ENCODE results near the gene WWOX. TPM values are rescaled to one million over a fixed set of nuclear protein-coding genes. Genes with fewer than 3 reads are reported as not detected.

Gene WWOX
- total and polyA plus RNA-seq, 2 of the 13 experiments (the other 11 are each of a cell fraction or from before 2014, with no cell fraction given) = 9.1 to 37.4 TPM

GRCh38 chr16:78235168-78235800, 135.8 kb downstream of the WWOX start (continued):
- TF ChIP-seq CREB3 (CRISPR knock-in tag; IDR thresholded peaks at IDR 0.05) (no peak), SP2 (CRISPR knock-in tag; IDR thresholded peaks at IDR 0.05) (no peak), ARID5B (CRISPR knock-in tag; IDR thresholded peaks at IDR 0.05) (peak; percentile 60; the same call in 1 of the 2 replicates), POGZ (CRISPR knock-in tag; IDR thresholded peaks at IDR 0.05) (peak; percentile 53; the same call in 1 of the 2 replicates), NFE2L1 (CRISPR knock-in tag; IDR thresholded peaks at IDR 0.05; ENCODE audit: borderline replicate concordance) (no peak), ZUFSP (CRISPR knock-in tag; IDR thresholded peaks at IDR 0.05; ENCODE audit: borderline replicate concordance) (no peak), PCBP1 (IDR thresholded peaks at IDR 0.05; ENCODE audit: borderline replicate concordance, low read depth, low read length) (no peak), YY1 (IDR thresholded peaks at IDR 0.05; ENCODE audit: insufficient read depth, insufficient replicate concordance, low read depth, low read length) (peak; percentile 33), ZNF414 (CRISPR knock-in tag; IDR thresholded peaks at IDR 0.05) (no peak), ZMYM4 (CRISPR knock-in tag; IDR thresholded peaks at IDR 0.05) (peak; percentile 74), KAT7 (CRISPR knock-in tag; IDR thresholded peaks at IDR 0.05; ENCODE audit: borderline replicate concordance) (no peak), ZNF674 (CRISPR knock-in tag; IDR thresholded peaks at IDR 0.05; ENCODE audit: low read depth) (no peak), ZIK1 (CRISPR knock-in tag; IDR thresholded peaks at IDR 0.05; ENCODE audit: borderline replicate concordance, low read depth) (no peak), CBX5 (CRISPR knock-in tag; IDR thresholded peaks at IDR 0.05; ENCODE audit: borderline replicate concordance) (no peak), KDM3A (CRISPR knock-in tag; IDR thresholded peaks at IDR 0.05; ENCODE audit: low read depth) (no peak), ZNF788 (CRISPR knock-in tag; IDR thresholded peaks at IDR 0.05; ENCODE audit: borderline replicate concordance) (peak; percentile 55; the same call in 1 of the 2 replicates)
- TF ChIP-seq, protein P1, sequence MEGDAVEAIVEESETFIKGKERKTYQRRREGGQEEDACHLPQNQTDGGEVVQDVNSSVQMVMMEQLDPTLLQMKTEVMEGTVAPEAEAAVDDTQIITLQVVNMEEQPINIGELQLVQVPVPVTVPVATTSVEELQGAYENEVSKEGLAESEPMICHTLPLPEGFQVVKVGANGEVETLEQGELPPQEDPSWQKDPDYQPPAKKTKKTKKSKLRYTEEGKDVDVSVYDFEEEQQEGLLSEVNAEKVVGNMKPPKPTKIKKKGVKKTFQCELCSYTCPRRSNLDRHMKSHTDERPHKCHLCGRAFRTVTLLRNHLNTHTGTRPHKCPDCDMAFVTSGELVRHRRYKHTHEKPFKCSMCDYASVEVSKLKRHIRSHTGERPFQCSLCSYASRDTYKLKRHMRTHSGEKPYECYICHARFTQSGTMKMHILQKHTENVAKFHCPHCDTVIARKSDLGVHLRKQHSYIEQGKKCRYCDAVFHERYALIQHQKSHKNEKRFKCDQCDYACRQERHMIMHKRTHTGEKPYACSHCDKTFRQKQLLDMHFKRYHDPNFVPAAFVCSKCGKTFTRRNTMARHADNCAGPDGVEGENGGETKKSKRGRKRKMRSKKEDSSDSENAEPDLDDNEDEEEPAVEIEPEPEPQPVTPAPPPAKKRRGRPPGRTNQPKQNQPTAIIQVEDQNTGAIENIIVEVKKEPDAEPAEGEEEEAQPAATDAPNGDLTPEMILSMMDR (CRISPR knock-in tag; IDR thresholded peaks at IDR 0.05) = peak; percentile 93
- TF ChIP-seq, protein P2, sequence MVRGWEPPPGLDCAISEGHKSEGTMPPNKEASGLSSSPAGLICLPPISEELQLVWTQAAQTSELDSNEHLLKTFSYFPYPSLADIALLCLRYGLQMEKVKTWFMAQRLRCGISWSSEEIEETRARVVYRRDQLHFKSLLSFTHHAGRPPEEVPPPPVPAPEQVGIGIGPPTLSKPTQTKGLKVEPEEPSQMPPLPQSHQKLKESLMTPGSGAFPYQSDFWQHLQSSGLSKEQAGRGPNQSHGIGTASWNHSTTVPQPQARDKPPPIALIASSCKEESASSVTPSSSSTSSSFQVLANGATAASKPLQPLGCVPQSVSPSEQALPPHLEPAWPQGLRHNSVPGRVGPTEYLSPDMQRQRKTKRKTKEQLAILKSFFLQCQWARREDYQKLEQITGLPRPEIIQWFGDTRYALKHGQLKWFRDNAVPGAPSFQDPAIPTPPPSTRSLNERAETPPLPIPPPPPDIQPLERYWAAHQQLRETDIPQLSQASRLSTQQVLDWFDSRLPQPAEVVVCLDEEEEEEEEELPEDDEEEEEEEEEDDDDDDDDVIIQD (CRISPR knock-in tag; IDR thresholded peaks at IDR 0.05; ENCODE audit: low read depth) = peak; percentile 35; the same call in 1 of the 2 replicates
